T1000 (cell line): ENCODE data around the gene KRTAP5-6.

Experiments used
- DNase-seq: peaks from one replicate; lab custom pipeline; 2025; ENCODE audit warnings: mixed read lengths; lab: John Stamatoyannopoulos, UW

Gene KRTAP5-6

GRCh38 chr11:1733716-1734640, 37.0 kb downstream of the KRTAP5-6 start:
- no peak for DNase-seq

GRCh38 chr11:1734641-1735081, 37.7 kb downstream of the KRTAP5-6 start:
- no peak for DNase-seq

DNA sequence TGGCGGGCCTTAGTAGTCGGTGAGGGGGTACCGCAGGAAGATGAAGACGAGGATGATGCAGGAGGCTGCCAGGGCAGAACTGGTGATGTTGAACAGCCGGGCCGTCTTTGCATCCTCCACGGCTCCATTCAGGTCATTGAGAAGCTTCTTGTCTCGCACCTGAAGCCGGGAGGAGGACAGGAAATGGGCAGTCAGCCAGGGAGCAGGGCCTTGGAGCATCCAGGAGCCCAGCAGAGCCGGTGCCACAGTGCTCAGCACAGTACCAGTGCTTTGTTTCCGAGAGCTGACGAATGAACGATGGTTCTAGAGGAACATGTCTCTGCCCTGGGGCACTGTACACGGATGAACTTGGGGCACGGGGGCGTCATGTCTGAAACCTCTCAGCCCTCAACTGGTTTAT, 38.3 kb downstream of the KRTAP5-6 start:
- DNase-seq = no peak

DNA sequence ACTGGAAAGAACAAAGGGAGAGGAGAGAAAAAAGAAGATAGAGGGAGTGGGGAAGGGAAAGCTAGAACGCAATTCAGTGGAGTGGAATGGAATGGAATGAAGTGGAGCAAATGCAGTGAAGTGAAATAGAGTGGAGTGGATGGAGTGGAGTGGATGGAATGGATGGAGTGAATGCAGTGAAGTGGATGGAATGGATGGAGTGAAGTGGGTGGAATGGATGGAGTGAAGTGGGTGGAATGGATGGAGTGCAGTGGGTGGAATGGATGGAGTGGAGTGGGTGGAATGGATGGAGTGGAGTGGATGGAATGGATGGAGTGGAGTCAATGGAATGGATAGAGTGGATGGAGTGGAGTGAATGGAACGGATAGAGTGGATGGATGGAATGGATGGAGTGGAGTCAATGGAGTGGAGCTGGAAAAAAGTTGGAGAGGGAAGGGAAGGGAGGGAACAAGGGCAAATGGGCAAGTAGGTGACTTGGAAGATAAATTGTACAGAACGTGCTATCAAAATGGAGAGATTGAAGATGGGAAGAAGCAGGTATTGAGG, 39.5 kb downstream of the KRTAP5-6 start:
- no peak for DNase-seq

DNA sequence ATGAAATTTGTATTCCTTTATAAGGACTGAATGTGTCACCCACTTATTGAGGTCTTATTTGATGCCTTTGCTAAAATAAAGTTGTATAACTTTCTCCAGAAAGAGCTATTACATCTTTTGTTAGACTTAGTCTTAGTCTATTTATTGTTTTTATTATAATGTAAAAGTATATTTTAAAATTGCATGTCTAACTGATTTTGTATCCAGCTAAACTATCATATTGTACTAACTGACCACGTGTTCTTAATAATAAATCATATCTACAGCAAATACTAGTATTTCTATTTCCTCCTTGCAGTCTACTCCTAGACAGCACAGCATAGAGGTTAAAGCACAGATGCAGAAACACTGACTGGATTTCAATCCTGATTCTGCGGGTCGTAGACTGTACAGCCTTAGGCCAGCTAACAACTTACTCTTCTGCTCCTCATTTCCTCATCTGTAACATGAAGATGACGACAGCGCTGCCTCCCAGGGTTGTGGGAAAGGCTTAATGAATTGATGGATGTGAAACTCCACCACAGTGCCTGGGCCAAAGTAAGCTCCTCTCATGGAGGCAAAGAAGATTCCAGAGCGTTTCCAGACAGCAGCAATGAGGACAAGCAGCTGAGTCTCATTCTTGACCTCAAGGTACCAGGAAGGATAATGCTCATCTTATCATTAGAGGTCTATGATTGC, 40.2 kb downstream of the KRTAP5-6 start:
- no peak for DNase-seq

DNA sequence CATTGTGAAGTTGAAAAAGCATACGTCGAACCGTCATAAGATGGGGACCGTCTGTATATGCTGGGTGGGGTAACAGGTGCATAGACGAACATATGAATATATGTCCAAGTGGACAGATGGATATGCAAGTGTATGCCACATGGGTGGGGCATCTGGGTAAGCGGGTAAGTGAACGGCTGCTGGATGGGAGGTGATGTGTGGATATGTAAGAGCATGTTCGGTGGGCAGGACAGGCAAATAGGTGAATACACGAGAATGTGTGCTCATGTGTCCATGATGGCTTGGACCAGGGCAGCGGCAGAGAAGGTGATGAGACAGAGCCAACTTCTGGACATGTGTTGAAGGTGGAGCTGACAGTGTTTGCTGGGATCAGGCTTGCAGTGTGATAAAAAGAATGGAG, 41.4 kb downstream of the KRTAP5-6 start:
- no peak for DNase-seq

- no peak for DNase-seq
Measured at GRCh38 chr11:1739576-1739975, 42.6 kb downstream of the KRTAP5-6 start.

- DNase-seq = no peak
Measured at GRCh38 chr11:1740786-1741530, 44.0 kb downstream of the KRTAP5-6 start.

- DNase-seq = no peak
Measured at GRCh38 chr11:1741741-1742140, 44.7 kb downstream of the KRTAP5-6 start.

GRCh38 chr11:1742371-1742770, 45.4 kb downstream of the KRTAP5-6 start:
- no peak for DNase-seq

DNA sequence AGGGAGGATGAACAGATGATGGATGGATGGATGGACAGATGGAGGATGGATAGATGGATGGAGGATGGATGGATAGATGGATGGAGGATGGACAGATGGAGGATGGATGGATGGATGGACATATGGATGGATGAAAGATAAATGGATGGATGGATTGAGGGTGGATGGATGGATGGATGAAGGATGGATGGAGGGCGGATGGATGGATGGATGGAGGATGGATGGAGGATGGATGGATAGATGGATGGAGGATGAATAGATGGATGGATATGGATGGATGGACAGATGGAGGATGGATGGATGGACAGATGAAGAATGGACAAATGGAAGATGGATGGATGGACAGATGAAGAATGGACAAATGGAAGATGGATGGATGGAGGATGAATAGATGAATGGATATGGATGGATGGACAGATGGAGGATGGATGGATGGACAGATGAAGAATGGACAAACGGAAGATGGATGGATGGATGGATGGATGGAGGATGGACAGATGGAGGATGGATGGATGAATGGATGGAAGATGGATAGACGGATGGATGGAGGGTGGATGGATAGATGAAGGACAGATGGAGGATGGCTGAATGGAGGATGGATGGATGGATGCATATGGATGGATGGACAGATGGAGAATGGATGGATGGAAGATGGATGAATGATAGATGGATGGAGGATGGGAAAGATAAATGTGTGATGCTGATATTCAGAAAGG, 46.0 kb downstream of the KRTAP5-6 start:
- no peak for DNase-seq

GRCh38 chr11:1743585-1744136, 46.7 kb downstream of the KRTAP5-6 start:
- DNase-seq = no peak

- DNase-seq = no peak
Measured at GRCh38 chr11:1744137-1744886, 47.3 kb downstream of the KRTAP5-6 start.

DNA sequence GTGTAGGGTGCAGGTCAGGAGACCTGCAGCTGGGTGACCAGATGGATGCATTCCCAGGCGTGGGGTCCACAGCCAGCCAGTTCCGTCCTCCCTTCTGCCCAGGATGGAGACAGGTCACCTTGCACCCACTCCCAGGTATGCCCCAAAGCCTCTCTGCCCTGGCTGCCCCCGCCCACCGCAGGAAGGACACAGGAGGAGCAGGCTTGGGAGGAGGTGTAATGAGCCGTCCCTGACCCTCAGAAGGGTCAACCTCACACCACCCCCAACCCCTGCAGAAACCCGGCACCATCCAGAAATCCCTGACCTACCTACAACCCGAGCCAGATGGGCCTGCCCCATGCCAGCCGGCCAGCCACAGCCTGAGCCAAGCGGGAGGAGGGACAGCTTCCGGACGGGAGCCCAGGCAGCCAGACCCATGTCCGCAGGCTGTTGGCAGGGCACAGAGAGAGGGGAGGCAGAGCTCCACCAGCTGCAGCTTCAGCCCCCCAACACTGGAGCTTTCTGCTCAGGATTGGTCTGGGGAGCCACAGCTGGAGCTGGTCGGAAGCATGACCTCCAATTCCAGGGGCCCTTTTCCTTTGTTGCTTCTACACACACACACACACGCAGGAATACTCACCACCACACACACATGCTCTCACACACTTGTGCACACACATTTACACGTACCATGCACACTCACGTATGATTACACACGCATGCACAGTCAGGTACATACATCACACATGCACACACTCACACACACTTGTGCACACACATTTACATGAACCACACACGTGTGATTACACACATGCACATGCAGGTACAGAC, 48.1 kb downstream of the KRTAP5-6 start:
- no peak for DNase-seq

DNA sequence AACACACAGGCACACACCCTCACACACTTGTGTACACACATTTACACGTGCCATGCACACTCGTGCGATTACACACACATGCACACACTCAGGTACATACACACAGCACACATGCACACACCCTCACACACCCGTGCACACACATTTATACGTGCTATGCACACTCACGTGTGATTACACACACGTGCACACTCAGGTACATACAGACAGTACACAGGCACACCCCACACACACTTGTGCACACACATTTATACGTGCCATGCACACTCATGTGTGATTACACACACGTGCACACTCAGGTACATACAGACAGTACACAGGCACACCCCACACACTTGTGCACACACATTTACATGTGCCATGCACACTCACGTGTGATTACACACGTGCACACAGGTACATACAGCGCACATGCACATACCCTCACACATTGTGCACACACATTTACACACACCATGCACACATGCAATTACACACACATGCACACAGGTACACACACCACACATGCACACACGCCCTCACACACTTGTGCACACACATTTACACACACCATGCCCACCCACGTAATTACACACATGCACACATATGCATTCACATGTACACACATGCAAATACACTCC, 48.8 kb downstream of the KRTAP5-6 start:
- DNase-seq = no peak

DNA sequence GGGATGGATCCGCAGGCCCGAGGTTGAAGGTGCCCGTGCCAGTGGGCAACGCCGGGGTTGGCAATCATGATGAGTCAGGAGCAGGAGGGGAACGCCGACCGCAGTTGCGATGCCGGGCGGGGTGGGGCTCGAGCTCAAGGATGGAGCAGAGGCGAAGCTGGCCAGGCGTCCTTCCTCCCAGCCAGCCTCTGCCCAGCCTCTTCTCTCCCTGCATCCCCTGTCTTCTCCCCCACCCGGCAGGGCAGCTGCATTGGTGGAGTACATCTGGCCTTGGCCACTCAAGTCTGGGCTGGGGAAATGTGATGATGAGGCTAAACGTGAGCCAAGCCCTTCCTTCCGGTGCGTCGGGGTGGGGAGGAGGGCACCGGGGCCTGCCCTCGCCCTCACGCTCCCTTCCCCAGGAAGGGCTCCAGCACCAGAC, 49.5 kb downstream of the KRTAP5-6 start:
- no peak for DNase-seq

DNA sequence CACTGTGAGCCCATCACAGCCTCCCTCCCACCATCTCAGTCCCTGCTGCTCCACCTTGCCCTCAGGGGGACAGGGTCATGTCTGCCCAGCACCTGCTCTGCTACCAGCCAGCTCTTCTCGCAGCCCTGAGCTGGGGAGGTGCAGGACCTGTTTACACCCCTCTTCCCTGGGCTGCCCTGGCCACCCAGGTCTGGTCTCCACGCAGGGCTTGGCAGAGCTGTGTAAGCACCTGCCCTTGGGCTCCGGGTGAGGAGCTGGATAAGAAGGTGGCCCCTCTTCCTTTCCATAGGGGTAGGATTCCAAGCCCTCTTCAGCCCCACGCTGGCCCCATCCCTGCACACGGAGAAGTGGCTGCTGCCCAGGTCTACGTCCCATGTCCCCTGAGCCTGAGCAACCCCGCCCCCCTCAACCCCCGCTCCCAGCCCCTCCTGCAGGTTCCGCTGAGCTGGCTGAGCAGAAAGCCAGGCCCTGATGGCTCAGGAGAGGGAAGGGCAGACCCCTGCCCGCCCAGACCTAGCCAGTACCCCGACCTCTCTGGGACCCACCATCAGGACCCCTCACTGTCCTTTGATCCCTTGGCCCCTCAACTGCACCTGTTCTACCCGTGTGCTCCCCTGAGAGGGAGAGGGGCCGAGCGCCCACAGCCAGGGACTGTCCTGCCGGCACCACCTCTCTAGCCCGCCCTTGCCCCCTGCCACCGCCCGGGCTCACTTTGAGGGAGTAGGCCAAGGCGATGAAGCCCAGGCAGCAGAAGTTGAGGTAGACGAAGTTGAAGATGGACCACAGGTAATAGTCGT, 50.2 kb downstream of the KRTAP5-6 start:
- no peak for DNase-seq
